Stimulated activated CD8-positive, alpha-beta memory T cell treated with anti-CD3 and anti-CD28 coated beads, Interleukin-2, amount 100 ng/mL, for 1 hour (primary cell): Measurements from ENCODE around the gene RGS12.

Source experiments
- DNase-seq, 2 donors: peaks; one replicate each; pipeline ENCODE4 v3.0.0-alpha.2; 2020; ENCODE audit warnings: low read depth in 2 of 2

The RGS12 gene, protein sequence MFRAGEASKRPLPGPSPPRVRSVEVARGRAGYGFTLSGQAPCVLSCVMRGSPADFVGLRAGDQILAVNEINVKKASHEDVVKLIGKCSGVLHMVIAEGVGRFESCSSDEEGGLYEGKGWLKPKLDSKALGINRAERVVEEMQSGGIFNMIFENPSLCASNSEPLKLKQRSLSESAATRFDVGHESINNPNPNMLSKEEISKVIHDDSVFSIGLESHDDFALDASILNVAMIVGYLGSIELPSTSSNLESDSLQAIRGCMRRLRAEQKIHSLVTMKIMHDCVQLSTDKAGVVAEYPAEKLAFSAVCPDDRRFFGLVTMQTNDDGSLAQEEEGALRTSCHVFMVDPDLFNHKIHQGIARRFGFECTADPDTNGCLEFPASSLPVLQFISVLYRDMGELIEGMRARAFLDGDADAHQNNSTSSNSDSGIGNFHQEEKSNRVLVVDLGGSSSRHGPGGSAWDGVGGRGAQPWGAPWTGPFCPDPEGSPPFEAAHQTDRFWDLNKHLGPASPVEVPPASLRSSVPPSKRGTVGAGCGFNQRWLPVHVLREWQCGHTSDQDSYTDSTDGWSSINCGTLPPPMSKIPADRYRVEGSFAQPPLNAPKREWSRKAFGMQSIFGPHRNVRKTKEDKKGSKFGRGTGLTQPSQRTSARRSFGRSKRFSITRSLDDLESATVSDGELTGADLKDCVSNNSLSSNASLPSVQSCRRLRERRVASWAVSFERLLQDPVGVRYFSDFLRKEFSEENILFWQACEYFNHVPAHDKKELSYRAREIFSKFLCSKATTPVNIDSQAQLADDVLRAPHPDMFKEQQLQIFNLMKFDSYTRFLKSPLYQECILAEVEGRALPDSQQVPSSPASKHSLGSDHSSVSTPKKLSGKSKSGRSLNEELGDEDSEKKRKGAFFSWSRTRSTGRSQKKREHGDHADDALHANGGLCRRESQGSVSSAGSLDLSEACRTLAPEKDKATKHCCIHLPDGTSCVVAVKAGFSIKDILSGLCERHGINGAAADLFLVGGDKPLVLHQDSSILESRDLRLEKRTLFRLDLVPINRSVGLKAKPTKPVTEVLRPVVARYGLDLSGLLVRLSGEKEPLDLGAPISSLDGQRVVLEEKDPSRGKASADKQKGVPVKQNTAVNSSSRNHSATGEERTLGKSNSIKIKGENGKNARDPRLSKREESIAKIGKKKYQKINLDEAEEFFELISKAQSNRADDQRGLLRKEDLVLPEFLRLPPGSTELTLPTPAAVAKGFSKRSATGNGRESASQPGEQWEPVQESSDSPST (N-terminal part only)

DNA sequence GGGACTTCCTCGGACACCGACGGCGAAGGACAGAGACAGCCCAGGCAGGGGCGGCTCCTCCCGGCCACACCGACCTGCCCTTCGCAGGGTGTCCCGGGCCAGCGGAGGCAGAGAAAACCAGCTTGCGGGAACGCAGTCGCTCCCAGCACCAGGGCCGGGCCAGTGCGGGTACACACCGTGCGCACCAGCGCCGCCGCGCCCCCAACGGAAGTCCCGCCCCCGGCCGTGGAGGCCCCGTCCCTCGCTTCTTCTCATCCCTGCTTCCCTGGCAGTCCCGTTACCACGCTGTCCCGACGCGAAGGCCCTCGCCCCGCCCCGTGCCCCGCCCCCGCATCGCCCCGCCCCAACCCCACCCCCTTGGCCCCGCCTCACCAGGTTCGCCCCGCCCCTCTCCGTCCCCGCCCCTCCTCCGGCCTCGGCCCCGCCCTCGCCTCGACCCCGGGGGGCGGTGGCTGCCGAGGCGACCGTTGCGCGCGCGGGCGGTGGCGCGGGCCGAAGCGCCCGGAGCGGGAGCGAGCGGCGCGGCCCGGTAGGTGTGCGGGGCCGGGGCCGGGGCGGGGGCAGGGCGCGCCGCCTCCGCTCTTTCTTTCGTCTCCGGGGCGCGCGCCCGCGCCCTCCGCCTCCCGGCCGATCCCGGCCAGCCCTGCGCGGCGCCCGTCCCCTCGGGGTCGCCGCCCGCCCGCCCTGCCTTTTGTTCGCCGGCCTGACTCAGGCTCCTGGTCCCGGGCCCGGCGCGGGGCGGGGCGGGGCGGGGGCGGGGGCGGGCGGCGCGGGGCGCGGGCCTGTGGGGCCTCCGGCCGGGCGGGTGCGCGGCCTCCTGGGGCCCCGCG is at the start of gene RGS12:
Gene RGS12 (plus strand): TSS at position 451 of the 830 bp plus-strand sequence. CDS start 23,150 bp downstream, outside the sequence.
- DNase-seq, result peak; percentile 51 to 64

DNA sequence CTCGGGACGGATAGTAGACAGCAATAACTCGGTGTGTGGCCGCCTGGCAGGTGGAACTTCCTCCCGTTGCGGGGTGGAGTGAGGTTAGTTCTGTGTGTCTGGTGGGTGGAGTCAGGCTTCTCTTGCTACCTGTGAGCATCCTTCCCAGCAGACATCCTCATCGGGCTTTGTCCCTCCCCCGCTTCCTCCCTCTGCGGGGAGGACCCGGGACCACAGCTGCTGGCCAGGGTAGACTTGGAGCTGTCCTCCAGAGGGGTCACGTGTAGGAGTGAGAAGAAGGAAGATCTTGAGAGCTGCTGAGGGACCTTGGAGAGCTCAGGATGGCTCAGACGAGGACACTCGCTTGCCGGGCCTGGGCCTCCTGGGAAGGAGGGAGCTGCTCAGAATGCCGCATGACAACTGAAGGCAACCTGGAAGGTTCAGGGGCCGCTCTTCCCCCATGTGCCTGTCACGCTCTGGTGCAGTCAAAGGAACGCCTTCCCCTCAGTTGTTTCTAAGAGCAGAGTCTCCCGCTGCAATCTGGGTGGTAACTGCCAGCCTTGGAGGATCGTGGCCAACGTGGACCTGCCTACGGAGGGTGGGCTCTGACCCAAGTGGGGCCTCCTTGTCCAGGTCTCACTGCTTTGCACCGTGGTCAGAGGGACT is 49.6 kb upstream of the RGS12 start:
- no peak for DNase-seq

DNA sequence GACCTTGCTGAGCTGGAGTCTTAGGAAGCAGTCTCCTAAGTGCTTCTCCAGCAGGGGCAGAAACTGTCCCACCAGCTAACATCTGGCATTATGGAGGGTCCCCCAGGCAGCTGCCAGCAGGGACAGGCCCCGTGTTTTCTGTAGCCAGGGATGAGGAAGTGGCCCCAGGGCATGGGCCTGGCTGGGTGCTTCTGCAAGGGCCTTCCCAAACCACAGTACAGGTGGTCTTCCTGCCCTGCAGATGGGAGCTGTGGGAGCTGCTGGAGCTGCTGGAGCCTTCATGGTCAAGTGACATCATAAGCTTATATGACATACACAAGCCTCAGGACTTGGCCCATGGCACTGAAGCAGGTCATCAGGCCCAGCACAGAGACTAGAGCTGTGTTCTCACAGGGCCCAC is 48.8 kb upstream of the RGS12 start:
- no peak for DNase-seq

DNA sequence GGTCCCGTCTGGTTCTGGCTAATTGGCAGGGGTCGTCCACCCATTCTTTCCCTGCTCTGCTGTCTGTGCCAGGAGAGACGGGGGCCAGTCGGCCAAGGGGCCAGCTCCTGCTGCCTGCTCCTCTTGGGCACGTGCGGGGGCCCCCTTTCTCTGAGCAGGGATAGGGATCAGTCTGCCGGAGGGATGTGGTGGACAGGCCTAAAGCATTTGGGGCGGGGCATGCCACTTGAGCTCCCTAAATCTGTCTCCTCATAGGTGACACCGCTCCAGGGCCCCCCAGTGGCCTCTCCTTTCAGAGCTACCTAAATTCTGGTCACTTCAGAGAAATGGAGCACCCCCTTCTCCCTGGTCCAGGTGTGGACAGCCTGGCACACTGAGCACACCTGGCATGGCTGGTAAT is 48.1 kb upstream of the RGS12 start:
- no peak for DNase-seq

DNA sequence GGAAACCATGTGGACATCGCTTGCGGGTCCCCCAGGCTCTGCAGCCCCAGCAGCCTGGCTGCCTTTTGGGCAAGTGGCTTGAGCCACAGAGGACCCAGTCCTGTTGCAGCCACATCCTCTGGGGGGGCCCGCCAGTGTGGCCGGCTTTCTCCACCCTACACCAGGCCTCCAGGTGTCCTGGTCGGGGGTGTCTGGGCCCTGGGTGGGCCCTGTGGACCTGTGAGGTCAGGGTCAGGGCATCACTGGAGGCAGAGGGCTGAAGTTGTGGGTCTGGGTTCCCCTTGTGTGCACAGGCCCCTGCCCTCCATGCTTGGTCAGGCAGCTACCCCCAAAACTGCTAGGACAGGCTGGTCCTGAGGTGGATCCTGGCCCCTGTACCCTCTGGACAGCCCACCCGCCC is 47.1 kb upstream of the RGS12 start:
- no peak for DNase-seq

DNA sequence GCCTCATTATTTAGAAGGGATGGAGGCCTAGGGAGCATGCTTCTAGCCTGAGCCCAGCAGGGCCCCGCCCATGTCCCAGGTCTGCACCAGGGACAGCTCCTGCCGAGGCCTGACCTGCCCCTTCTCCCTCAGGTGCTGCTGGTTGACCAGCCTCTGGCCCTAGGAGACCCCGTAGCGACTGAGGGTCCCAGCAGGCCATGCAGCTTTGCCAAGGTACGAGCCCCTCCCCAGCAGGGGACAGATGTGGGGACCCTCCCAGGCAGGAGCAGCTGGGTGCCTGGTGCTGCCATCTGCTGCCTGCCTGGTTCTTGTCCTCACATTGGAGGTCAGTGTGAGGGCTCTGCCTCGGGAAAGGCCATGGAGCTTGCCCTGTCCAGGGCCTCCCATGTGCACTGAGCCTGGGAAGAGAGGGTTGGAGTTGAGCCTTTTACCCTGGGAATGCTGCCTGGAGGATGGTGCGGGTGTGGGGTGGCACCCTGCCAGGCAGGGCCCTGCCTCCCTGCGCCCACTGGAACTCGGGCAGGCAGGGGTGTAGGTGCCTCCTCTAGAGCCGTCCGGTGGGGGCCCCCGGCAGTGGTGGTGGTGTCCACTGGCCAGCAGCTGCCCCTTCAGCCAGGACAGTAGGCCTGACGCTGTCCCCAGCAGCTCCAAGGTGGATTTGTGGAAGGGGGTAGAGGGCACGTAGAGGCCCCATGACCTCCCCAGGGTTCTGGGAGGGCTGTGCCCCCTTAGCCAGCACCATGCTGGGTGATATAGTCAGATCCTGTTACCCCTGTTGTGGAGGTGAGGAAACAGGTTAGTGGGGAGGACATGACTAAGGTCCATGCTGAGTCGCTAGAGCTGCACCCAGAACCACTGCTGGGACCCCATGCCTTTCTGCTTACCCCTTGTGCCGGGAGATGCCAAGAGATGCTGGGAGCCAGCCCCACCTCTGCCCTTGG is 46.1 kb upstream of the RGS12 start:
- DNase-seq, result no peak

DNA sequence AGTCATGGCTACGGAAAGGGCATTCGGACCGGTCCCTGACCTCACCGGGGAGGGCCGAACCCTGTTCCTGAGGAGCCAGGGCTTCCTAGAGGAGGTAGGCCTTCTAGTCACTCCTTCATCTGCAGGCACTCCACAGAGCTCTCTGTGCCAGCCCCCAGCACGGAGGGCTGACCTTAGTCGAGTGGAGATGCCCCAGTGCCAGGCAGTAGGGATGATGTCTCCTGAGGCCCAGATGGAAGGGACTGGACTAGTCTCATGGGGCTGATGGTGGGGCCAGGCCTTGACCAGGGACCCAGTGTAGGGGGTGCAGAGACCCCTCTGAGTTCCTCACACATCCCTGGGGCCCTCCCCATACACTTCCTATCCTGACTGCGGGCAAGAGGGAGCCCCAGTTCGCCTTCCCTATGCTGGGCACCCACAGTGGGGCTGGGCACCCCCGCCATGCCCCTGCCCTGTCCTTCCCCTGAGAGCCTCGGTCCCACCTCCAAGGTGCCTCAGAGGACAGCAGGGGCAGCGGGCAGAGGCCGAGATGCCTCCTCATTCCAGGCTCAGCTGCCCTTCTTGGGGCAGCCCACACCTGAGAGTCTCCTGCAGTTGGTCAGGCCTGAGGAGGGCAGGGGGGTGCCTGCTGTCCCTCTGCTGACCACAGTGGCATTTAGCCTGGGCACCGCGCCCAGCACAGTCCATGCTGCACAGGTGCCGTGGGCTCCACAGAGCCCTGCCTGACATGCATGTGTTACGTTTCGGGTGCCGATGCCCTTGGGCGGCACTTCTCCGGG is 45.2 kb upstream of the RGS12 start:
- DNase-seq, result no peak

DNA sequence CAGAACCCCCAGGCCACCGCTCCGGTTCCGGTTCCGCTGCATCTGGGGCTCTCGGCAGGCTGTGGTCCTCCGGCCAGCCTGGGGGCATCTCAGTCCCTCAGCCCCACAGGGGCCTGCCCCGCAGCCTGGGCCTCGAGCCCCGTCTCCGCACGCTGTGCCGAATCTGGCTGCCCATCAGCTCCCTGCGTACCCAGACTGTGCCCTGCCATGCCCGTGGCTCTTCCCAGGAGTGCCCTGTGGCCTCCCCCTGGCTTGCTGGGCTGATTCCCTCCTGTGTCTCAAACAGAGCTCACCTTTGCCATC is 44.7 kb upstream of the RGS12 start:
- no peak for DNase-seq

DNA sequence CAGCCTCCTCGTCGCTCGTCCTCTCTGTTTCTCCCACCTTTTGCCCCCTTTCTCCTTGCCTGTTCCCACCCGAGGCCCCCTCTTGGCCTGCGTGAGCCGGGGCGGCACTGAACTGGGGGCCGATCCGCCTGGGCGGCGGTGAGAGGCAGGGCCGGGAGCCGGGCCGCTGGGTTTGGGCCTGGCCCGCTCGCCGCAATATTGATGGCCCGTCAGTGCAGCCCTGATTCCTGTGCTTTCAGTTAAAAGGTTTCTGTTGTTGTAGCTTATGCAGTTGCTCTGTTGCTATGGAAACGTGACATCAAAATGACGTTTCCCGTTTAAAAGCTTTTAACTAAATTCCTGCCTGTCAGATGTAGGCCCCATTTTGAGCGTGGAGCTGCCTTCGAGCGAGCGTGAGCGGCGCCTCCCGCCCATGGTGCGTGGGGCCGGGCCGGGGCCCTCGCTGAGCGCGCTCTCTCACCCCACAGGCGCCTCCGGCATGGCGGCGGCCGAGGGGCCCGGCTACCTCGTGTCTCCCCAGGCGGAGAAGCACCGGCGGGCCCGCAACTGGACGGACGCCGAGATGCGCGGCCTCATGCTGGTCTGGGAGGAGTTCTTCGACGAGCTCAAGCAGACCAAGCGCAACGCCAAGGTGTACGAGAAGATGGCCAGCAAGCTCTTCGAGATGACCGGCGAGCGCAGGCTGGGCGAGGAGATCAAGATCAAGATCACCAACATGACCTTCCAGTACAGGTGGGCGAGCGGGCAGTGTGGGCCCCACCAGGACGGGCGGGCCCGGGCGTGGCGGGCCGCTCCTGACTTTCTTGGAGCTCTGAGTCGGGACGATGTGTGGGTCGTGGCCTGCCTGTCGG is 43.8 kb upstream of the RGS12 start, which contains the start of gene MSANTD1:
Gene MSANTD1 (plus strand): TSS at position 349 of the 851 bp plus-strand sequence. CDS start 64 bp downstream, at position 413.
- no peak for DNase-seq

DNA sequence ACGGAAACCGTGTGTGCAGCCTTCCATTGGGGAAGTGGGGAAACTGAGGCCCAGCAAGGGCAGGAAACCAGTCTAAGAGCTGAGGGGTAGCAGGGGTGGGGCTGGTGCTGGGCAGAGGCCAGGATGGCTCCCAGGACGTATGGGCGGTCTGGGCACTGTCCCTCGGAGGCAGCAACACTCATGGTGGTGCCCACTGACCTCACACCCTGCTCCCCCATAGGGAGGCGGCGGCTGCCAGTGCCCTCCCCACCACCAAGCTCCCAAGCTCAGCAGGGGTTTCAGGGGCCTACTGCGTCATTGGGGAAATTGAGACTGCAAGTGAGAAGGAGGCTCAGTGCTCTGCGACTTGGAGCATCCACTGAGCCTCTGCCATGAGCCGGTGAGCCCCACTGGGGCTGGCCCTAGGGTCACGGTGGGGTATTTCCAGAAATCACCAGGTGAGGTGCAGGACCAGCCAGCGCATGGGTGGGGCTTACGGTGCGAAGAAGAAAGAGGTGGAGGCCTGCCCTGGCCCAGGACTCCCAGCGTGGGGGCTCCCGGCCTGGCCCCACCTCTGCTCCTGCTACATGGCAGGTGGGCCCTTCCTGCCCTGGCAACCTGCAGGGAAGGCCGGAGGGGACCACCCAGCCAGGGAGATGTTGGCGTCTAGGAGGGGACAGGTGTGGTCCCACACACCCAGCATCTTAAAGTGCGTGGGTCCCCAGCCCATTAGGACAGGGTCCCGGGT is 42.9 kb upstream of the RGS12 start:
- DNase-seq, result no peak

DNA sequence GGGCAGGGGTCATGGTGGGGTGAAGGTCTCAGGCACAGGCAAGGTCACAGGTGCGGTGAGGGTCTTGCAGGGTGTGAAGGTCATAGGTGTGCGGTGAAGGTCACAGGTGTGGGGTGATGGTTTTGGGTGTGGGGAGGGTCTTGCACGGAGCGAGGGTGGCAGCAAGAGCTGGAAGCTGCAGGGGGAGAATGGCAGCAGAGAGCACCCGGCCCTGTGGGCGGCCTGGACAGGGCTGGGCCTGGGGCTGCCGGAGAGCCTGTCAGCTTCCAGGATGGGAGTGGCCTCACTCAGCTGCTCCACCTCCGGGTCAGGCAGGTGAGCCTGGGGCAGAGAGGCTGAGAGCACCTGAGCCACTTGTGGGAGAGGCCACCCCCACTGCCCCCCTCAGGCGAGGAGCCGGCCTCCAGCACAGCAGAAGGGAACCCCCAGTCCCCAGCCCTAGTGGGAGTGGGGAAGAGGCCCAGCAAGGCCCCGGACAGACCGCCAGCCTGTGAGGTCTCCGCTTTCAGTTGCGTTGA is 42.3 kb upstream of the RGS12 start:
- DNase-seq, result no peak

DNA sequence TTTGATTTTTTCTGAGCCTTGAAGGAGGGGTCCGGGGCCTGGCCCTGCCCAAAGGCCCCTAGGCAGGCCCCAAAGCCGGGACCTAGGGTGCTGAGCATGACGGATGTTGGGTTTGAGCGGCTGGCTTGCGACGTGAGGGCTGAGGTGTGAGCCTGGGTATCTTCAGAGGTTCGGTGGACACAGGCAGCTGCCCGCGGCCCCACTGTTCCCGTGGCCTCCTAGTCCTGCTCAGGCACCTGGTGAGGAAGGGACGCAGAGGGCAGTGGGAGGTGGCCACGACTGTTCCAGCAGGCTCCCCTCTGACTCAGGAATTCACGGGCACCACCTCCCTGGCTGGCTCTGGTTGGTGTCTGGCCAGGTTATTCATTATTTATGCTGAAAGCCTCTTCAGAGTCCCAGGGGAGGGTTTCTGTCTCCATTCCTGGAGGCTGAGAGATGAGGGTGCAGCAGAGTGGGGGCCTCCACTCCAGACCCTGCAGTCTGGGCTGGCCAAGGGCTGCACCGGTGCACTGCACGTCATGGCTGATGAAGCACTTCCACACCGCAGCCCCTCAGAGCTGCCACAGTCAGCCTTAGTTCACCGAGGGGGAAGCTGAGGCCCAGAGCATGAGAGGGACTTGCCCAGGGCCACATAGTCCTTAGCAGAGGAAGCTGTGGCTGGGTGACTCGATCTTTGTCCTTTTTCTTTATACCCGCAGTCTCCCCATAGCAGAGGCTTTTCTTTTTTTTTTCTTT is 41.7 kb upstream of the RGS12 start:
- DNase-seq, result no peak

DNA sequence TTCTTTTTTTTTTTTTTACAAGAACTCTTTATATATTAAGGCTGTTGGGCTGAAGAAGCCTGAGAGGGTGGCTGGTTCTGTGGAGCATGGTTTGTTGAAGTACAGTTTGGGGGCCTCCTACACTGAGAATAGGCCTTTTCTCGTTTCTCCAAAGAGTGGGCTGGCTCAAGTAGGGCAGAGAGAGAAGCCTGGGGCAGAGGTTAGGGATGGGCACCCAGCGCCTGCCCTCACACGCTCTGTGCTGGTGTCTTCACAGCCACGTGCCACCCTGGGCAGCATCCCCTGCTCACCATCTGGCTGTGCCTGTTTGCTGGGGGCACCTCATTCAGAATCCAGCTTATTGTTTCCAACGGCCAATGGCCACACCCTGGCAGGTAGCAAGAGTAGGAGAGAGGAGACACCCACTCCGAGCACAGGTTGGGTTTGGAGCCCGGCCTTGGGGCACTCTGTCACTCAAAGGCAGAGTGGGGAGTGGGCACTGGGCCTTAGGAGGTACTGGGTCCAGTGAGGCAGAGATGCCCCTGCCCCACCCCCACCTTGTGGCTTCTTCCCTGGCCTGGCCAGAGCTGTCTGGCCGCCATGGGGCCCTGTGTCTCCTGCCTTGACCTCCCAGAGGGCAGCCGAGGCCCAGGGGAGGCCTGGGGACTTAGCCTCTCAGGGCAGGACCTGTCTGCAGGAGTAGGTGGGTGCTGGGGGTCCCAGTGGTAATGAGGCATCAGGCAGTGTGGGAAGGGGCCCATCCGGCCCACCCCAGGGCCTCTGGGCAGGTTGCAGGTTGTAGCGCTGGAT is 40.9 kb upstream of the RGS12 start:
- no peak for DNase-seq

DNA sequence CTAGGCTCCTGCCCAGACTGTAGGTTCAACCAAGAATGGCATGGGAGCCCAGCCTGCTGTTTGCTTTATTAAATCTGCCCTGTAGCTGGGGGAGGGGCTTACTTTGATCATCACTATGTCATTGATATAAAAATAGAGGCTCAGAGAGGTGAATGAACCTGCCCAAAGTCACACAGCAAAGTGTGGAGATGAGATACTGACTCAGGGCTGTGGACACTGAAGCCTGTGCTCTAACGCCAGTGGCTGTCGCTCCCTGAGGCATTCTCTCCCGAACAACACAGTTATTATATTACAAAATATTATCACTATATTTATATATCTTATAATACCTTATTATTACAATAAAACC is 40.4 kb upstream of the RGS12 start:
- no peak for DNase-seq

DNA sequence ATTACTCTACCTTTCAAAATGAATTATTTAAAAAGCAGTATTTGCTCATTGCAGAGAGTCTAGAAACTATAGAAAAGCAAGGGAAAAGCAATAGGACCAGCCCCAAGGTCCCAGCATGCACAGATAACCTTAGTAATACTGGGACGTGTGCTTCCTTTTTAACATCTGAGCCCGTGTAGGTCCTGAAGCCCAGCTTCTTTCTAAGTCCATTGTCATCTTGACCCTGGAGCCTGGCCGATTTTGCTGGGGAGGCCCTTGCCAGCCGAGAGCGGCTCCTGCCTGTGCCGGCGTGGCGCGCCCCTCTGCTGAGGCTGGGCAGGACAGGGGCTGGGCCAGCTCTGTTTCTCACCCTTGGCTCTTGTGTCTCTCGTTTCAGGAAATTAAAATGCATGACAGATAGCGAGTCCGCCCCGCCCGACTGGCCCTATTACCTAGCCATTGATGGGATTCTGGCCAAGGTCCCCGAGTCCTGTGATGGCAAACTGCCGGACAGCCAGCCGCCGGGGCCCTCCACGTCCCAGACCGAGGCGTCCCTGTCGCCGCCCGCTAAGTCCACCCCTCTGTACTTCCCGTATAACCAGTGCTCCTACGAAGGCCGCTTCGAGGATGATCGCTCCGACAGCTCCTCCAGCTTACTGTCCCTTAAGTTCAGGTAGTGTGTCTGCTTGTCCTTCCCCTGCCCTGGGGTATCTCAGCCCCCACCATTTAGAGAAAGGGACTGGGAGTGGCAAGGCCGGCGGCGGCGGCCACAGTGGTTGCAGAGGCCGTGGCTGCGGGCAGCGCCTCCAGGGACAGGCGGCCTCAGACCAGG is 39.8 kb upstream of the RGS12 start:
- no peak for DNase-seq
